Gastrocnemius medialis (tissue), 4 donors: ENCODE measurements around the gene PANX3.

Experiments
- CTCF ChIP-seq, 5 experiments: fragments of 450-650 bp in 3 of 5; fragments of 200-600 bp in 2 of 5; sonication (generic) in 2 of 5; IDR thresholded peaks in 4 of 5; conservative IDR thresholded peaks in 1 of 5; 1 replicate in 4 of 5; 2 replicates in 1 of 5; pipeline ENCODE4 v1.5.1; 2016 to 2019; ENCODE audit warnings: antibody characterized with exemption in 5 of 5, mild to moderate bottlenecking in 3 of 5, moderate library complexity in 3 of 5
- POLR2A ChIP-seq, 2 donors: fragments of 450-650 bp; IDR thresholded peaks; one replicate each; pipeline ENCODE4 v1.6.1; 2017; ENCODE audit warnings: antibody characterized with exemption in 2 of 2, mild to moderate bottlenecking in 2 of 2, moderate library complexity in 2 of 2

DNA sequence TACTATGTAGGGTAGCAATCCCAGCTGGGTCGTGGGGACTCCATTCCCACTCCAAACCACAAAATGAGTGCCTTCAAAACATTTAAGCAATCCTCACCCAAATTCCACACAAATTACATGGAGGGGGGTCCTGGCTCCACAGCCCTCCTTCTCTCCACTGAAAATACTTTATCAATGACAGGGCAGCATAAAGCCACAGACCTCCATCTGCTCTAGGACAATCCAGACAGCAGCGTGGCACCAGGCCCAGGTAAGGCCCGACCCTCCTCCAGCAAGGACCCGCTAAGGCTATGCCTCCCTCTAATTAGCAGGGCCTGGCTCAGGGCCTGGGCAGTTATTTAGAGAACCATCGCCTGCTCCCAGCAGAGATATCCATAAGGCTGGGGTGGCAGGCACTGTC, at the start of gene PANX3:
- TF ChIP-seq POLR2A (IDR thresholded peaks at IDR 0.05) (no peak), CTCF (IDR thresholded peaks at IDR 0.05 in 4 of 5, conservative IDR thresholded peaks at IDR 0.05 in 1 of 5) (no peak)
